PC-9 (cell line): Measurements from ENCODE around the gene XPNPEP1. TPM values are rescaled to one million over a fixed set of nuclear protein-coding genes. Genes with fewer than 3 reads are reported as not detected.

ENCODE experiments used
- BruUV-seq: library from RNA; stranded (reverse); fragments of 400-500 nt; replicated peaks from 2 replicates; lab custom pipeline; 2021; lab: Mats Ljungman, UMichigan
- CTCF ChIA-PET: fragments of 300-600 bp; sonication (Branson Sonifier 250); formaldehyde crosslinking; loops from one replicate; lab custom pipeline; 2022; ENCODE audit warnings: antibody characterized with exemption; lab: Charles Lee
- POLR2A ChIA-PET: fragments of 300-600 bp; sonication (Branson Sonifier 250); formaldehyde crosslinking; loops from one replicate; lab custom pipeline; 2022; ENCODE audit warnings: antibody characterized with exemption; ENCODE audit not compliant: unreplicated experiment; lab: Charles Lee
- DNase-seq, 2 experiments: peaks; one replicate each; pipeline versions ENCODE4 v3.0.0 to v3.0.0-alpha.2; 2015 to 2022; ENCODE audit warnings: mixed read lengths in 1 of 2
- H2AFZ ChIP-seq: fragments of 200-600 bp; sonication (generic); 2 replicates; pipeline ENCODE4 v1.8.1; 2017; ENCODE audit warnings: antibody characterized with exemption
- H3F3A ChIP-seq: fragments of 200-600 bp; sonication (generic); 2 replicates; pipeline ENCODE4 v1.8.1; 2017; ENCODE audit warnings: antibody characterized with exemption, mild to moderate bottlenecking, low read depth; ENCODE audit not compliant: insufficient read depth
- H3K27ac ChIP-seq: fragments of 200-600 bp; sonication (generic); 2 replicates; pipeline ENCODE4 v1.6.1; 2016; ENCODE audit warnings: mixed run types
- H3K27me3 ChIP-seq: fragments of 200-600 bp; sonication (generic); 2 replicates; pipeline ENCODE4 v1.6.1; 2016; ENCODE audit warnings: low read depth, mixed run types; ENCODE audit not compliant: insufficient read depth
- H3K36me3 ChIP-seq: fragments of 200-600 bp; sonication (generic); 2 replicates; pipeline ENCODE4 v1.6.1; 2016; ENCODE audit warnings: low read depth, mixed run types
- H3K4me1 ChIP-seq: fragments of 200-600 bp; sonication (generic); replicated peaks from 2 replicates; pipeline ENCODE4 v1.6.1; 2016; ENCODE audit warnings: mixed run types; ENCODE audit not compliant: insufficient read depth
- H3K4me2 ChIP-seq: fragments of 200-600 bp; sonication (generic); 2 replicates; pipeline ENCODE4 v1.6.1; 2017; ENCODE audit warnings: mixed run types
- H3K4me3 ChIP-seq: fragments of 200-600 bp; sonication (generic); 2 replicates; pipeline ENCODE4 v1.6.1; 2016; ENCODE audit warnings: mixed run types
- H3K79me2 ChIP-seq: fragments of 200-600 bp; sonication (generic); 2 replicates; pipeline ENCODE4 v1.6.1; 2017; ENCODE audit warnings: low read depth, mixed run types
- H3K9me2 ChIP-seq: fragments of 200-600 bp; sonication (generic); 2 replicates; pipeline ENCODE4 v1.8.1; 2017; ENCODE audit warnings: mild to moderate bottlenecking; ENCODE audit not compliant: insufficient read depth
- H3K9me3 ChIP-seq: fragments of 200-600 bp; sonication (generic); 2 replicates; pipeline ENCODE4 v1.8.1; 2016; ENCODE audit warnings: low read depth; ENCODE audit not compliant: insufficient read depth
- H4K20me1 ChIP-seq: fragments of 200-600 bp; sonication (generic); 2 replicates; pipeline ENCODE4 v1.8.1; 2017; ENCODE audit not compliant: insufficient read depth
- CTCF ChIP-seq: fragments of 200-600 bp; sonication (generic); conservative IDR thresholded peaks from 2 replicates; pipeline ENCODE4 v1.6.1; 2017; ENCODE audit warnings: mixed run types, antibody characterized with exemption, mild to moderate bottlenecking, moderate library complexity
- EZH2 ChIP-seq: fragments of 200-600 bp; sonication (generic); IDR thresholded peaks from 2 replicates; pipeline ENCODE4 v1.8.0; 2017; ENCODE audit warnings: antibody characterized with exemption, low read depth
- intact Hi-C: fragments of 100-400 bp; cut with micrococcal nuclease; formaldehyde crosslinking; loops from one replicate; pipeline ENCODE4 v1.10.0; 2022; ENCODE audit not compliant: unreplicated experiment
- total RNA-seq: library from RNA; stranded (reverse); gene quantifications from 2 replicates; pipeline ENCODE4 v1.2.3, GENCODE V29; 2021

Gene XPNPEP1
- total RNA-seq, 1 experiment from 2014 or later: 24.6 TPM

GRCh38 chr10:109914966-109915365 lies 8.3 kb downstream of the XPNPEP1 start:
- H3K27ac ChIP-seq: peak overlapping the region; percentile 73
- BruUV-seq: no TSS peak
- no peaks in the 10 kb centered on the region for H3K9me2 ChIP-seq
- peaks cover 33% of the 10 kb centered on the region for H3F3A ChIP-seq
- 0 out of 2 replicates have a peak, but pooled peaks cover 16% of the 10 kb centered on the region for H3K36me3 ChIP-seq
- H2AFZ ChIP-seq: no peak overlapping the region
- intact Hi-C loops: loop anchor here (5.0 kb wide), 1 partner anchor 92 kb away; the partner anchor contains the start of gene ADD3
- TF ChIP-seq EZH2 (no peak), CTCF (no peak)
- peaks cover 22% of the 10 kb centered on the region for H3K79me2 ChIP-seq
- peak overlapping the region; percentile 21; the same call in 1 of the 2 replicates for H3K4me3 ChIP-seq
- ChIA-PET CTCF (no interaction called here), POLR2A (no interaction called here)
- H4K20me1 ChIP-seq: no peaks in the 10 kb centered on the region
- H3K4me2 ChIP-seq: peak overlapping the region; percentile 67
- H3K27me3 ChIP-seq: no peaks in the 10 kb centered on the region
- DNase-seq: peak; percentile 29 to 92
- H3K9me3 ChIP-seq: no peaks in the 10 kb centered on the region
- H3K4me1 ChIP-seq: peaks cover 42% of the 10 kb centered on the region

GRCh38 chr10:109913306-109913892 lies 9.9 kb downstream of the XPNPEP1 start:
- Histone ChIP-seq H3K27ac (peak overlapping the region; percentile 73), H3K4me3 (no peak overlapping the region), H3K4me1 (peaks cover 42% of the 10 kb centered on the region), H3K79me2 (peaks cover 22% of the 10 kb centered on the region), H3K4me2 (peak overlapping the region; percentile 37), H3F3A (peaks cover 33% of the 10 kb centered on the region), H3K9me3 (no peaks in the 10 kb centered on the region), H3K36me3 (0 out of 2 replicates have a peak, but pooled peaks cover 16% of the 10 kb centered on the region), H4K20me1 (no peaks in the 10 kb centered on the region), H2AFZ (no peak overlapping the region), H3K27me3 (no peaks in the 10 kb centered on the region), H3K9me2 (no peaks in the 10 kb centered on the region)
- DNase-seq: no peak
- BruUV-seq: no TSS peak
- CTCF ChIA-PET: interaction anchor here (0.7 kb wide), 1 partner anchor 29 kb away, joined by 3 read pairs; no protein-coding TSS in a partner anchor
- intact Hi-C loops: no loop called here
- POLR2A ChIA-PET: interaction anchor here (0.5 to 0.6 kb wide), 3 partner anchors 9 to 383 kb away, joined by 3 to 5 read pairs (median 3); no protein-coding TSS in a partner anchor
- TF ChIP-seq CTCF (no peak), EZH2 (no peak)

GRCh38 chr10:109912335-109913281 lies 10.7 kb downstream of the XPNPEP1 start:
- Histone ChIP-seq H3K27me3 (no peaks in the 10 kb centered on the region), H3K36me3 (0 out of 2 replicates have a peak, but pooled peaks cover 16% of the 10 kb centered on the region), H4K20me1 (no peaks in the 10 kb centered on the region), H3F3A (peaks cover 33% of the 10 kb centered on the region), H3K27ac (peak overlapping the region; percentile 73), H3K79me2 (peaks cover 15% of the 10 kb centered on the region; the same call in 1 of the 2 replicates), H3K4me3 (no peak overlapping the region), H2AFZ (no peak overlapping the region), H3K9me2 (no peaks in the 10 kb centered on the region), H3K4me2 (peak overlapping the region; percentile 37), H3K4me1 (peaks cover 42% of the 10 kb centered on the region), H3K9me3 (no peaks in the 10 kb centered on the region)
- POLR2A ChIA-PET: interaction anchor here (0.5 to 0.7 kb wide), 4 partner anchors 8 to 384 kb away, joined by 3 to 6 read pairs (median 4); no protein-coding TSS in a partner anchor
- intact Hi-C loops: no loop called here
- CTCF ChIA-PET: interaction anchor here (0.7 kb wide), 1 partner anchor 226 kb away, joined by 6 read pairs; no protein-coding TSS in a partner anchor
- no TSS peak for BruUV-seq
- TF ChIP-seq EZH2 (no peak), CTCF (no peak)
- peak; percentile 17 to 87 for DNase-seq
